ENCODE results near the gene IZUMO1.
"Not testable (repeated sequence)": the region's sequence is repeated elsewhere in the genome, so short reads cannot be mapped to it uniquely, and the experiment has no call there.

Gene IZUMO1

DNA sequence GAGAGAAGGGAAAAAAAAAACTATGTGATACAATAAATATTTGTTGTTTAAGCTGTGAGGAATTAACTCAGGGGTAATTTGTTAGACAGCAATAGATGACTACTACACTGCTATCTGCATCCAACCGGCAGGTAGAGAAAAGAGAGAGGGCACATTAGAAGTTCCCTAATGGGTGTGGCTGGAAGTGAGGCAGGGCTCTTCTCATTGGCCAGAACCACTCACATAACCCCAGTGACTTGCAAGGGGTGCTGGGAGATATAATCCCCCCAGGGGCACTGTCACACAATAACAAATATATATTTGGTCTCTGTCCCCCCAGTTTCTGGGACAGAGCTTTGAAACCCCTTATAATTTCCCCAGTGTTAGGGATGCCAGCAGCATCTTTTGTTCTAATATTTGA is 32.9 kb upstream of the IZUMO1 start:
- Histone ChIP-seq H3K4me1 (ENCODE audit: control insufficient read depth in 5 of 5, insufficient read depth in 5 of 5, low read length in 5 of 5) (peaks cover 3 to 22% (median 9%) of the 10 kb centered on the region in 5 donors), H3K27ac (ENCODE audit: low read depth, low read length) (no peak overlapping the region), H3K27me3 (ENCODE audit: control insufficient read depth in 5 of 5, insufficient read depth in 4 of 5, low read length in 5 of 5) (no peaks in the 10 kb centered on the region), H3K4me3 (ENCODE audit: low read depth in 1 of 5, low read length in 5 of 5) (no peak overlapping the region), H3K9ac (ENCODE audit: low read length in 5 of 5) (no peak overlapping the region), H3K9me3 (ENCODE audit: control insufficient read depth in 5 of 5, low read length in 5 of 5) (no peaks in the 10 kb centered on the region), H3K36me3 (ENCODE audit: control insufficient read depth in 5 of 5, insufficient read depth in 5 of 5, low read length in 5 of 5) (no peaks in the 10 kb centered on the region)

GRCh38 chr19:48777720-48778119 is 31.0 kb upstream of the IZUMO1 start:
- no peaks in the 10 kb centered on the region for H3K36me3 ChIP-seq (ENCODE audit: control insufficient read depth in 5 of 5, insufficient read depth in 5 of 5, low read length in 5 of 5)
- H3K9ac ChIP-seq (ENCODE audit: low read length in 5 of 5): no peak overlapping the region
- no peak overlapping the region for H3K4me3 ChIP-seq (ENCODE audit: low read depth in 1 of 5, low read length in 5 of 5)
- no peaks in the 10 kb centered on the region for H3K9me3 ChIP-seq (ENCODE audit: control insufficient read depth in 5 of 5, low read length in 5 of 5)
- no peak overlapping the region for H3K27ac ChIP-seq (ENCODE audit: low read depth, low read length)
- no peaks in the 10 kb centered on the region for H3K27me3 ChIP-seq (ENCODE audit: control insufficient read depth in 5 of 5, insufficient read depth in 4 of 5, low read length in 5 of 5)
- H3K4me1 ChIP-seq (ENCODE audit: control insufficient read depth in 5 of 5, insufficient read depth in 5 of 5, low read length in 5 of 5): peaks cover 3 to 22% (median 9%) of the 10 kb centered on the region in 5 donors

DNA sequence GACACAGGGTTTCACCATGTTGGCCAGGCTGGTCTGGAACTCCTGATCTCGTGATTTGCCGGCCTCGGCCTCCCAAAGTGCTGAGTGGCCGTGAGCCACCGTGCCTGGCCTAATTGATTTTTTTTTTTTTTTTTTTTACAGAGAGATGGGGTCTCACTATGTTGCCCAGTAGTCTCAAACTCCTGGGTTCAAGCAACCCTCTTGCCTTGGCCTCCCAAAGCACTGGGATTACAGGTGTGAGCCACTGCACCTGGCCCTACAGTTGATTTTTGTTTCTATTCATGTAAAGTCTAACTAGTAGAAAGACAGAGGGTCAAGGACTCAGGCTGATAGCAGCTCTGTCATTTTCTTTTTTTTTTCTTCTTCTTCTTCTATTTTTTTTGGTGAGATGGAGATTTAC is 30.4 kb upstream of the IZUMO1 start:
- Histone ChIP-seq H3K9me3 (ENCODE audit: control insufficient read depth in 5 of 5, low read length in 5 of 5) (no peaks in the 10 kb centered on the region), H3K27me3 (ENCODE audit: control insufficient read depth in 5 of 5, insufficient read depth in 4 of 5, low read length in 5 of 5) (no peaks in the 10 kb centered on the region), H3K9ac (ENCODE audit: low read length in 5 of 5) (no peak overlapping the region), H3K36me3 (ENCODE audit: control insufficient read depth in 5 of 5, insufficient read depth in 5 of 5, low read length in 5 of 5) (no peaks in the 10 kb centered on the region), H3K4me3 (ENCODE audit: low read depth in 1 of 5, low read length in 5 of 5) (no peak overlapping the region), H3K27ac (ENCODE audit: low read depth, low read length) (no peak overlapping the region), H3K4me1 (ENCODE audit: control insufficient read depth in 5 of 5, insufficient read depth in 5 of 5, low read length in 5 of 5) (peaks cover 3 to 22% (median 11%) of the 10 kb centered on the region in 5 donors)

- no peaks in the 10 kb centered on the region for H3K36me3 ChIP-seq (ENCODE audit: control insufficient read depth in 5 of 5, insufficient read depth in 5 of 5, low read length in 5 of 5)
- H3K27me3 ChIP-seq (ENCODE audit: control insufficient read depth in 5 of 5, insufficient read depth in 4 of 5, low read length in 5 of 5): peaks cover 0 to 2% (median 0%) of the 10 kb centered on the region in 5 donors
- H3K4me3 ChIP-seq (ENCODE audit: low read depth in 1 of 5, low read length in 5 of 5): no peak overlapping the region
- H3K9ac ChIP-seq (ENCODE audit: low read length in 5 of 5): no peak overlapping the region
- H3K4me1 ChIP-seq (ENCODE audit: control insufficient read depth in 5 of 5, insufficient read depth in 5 of 5, low read length in 5 of 5): peaks cover 0 to 7% (median 2%) of the 10 kb centered on the region in 5 donors
- H3K27ac ChIP-seq (ENCODE audit: low read depth, low read length): no peak overlapping the region
- H3K9me3 ChIP-seq (ENCODE audit: control insufficient read depth in 5 of 5, low read length in 5 of 5): no peaks in the 10 kb centered on the region
These were observed 25.8 kb upstream of the IZUMO1 start for GRCh38 chr19:48772503-48772953.

DNA sequence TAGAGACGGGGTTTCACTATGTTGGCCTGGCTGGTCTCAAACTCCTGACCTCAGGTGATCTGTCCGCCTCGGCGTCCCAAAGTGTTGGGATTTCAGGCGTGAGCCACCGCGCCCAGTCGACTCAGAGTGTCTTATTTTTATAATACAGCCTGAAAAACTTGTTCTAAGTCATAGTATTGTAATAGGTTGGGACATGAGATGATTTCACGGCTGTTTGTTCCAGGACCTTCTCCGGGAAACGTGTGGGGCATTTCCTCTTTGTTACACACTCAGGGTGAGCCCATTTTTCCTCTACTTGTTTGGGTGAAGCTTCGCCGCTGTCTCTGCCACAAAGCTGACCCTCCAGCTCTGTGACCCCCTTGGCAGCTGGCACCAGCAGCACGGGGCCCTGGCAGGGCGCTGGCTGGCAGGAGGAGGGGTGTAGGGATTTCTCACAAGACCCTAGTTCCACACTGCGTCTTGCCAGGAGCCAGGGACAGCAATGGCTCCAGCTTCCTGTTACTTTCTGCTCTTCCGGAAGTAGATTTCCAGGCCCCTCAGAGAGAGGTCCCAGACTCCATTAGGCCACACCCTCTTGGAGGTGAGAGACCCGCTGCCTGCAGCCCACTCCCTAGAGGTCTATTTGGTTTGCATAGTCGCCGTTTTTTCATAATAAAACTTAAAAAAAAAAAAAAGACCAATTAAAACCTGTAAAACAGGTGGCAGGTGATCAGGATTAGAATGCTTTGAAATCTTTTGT is 24.2 kb upstream of the IZUMO1 start:
- no peak overlapping the region for H3K27ac ChIP-seq (ENCODE audit: low read depth, low read length)
- peaks cover 0 to 7% (median 2%) of the 10 kb centered on the region in 5 donors for H3K4me1 ChIP-seq (ENCODE audit: control insufficient read depth in 5 of 5, insufficient read depth in 5 of 5, low read length in 5 of 5)
- H3K4me3 ChIP-seq (ENCODE audit: low read depth in 1 of 5, low read length in 5 of 5): no peak overlapping the region
- H3K36me3 ChIP-seq (ENCODE audit: control insufficient read depth in 5 of 5, insufficient read depth in 5 of 5, low read length in 5 of 5): no peaks in the 10 kb centered on the region
- peaks cover 0 to 2% (median 0%) of the 10 kb centered on the region in 5 donors for H3K27me3 ChIP-seq (ENCODE audit: control insufficient read depth in 5 of 5, insufficient read depth in 4 of 5, low read length in 5 of 5)
- H3K9ac ChIP-seq (ENCODE audit: low read length in 5 of 5): no peak overlapping the region
- H3K9me3 ChIP-seq (ENCODE audit: control insufficient read depth in 5 of 5, low read length in 5 of 5): no peaks in the 10 kb centered on the region

DNA sequence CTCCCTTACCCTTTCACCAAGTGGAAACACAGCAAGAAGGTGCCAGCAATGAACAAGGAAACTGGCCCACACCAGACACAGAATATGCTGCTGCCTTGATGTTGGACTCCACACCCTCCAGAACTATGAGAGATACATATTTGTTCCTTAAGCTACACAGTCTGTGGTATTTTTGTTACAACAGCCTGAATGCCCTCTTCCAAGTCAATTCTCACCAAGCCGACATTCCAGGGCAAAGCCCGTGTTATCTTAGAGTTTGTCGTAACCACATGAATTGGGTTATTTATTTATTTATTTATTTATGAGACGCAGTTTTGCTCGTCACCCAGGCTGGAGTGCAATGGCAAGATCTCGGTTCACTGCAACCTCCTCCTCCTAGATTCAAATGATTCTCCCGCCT is 23.6 kb upstream of the IZUMO1 start:
- Histone ChIP-seq H3K27ac (ENCODE audit: low read depth, low read length) (no peak overlapping the region), H3K27me3 (ENCODE audit: control insufficient read depth in 5 of 5, insufficient read depth in 4 of 5, low read length in 5 of 5) (peaks cover 0 to 2% (median 0%) of the 10 kb centered on the region in 5 donors)

GRCh38 chr19:48768994-48769713 is 22.4 kb upstream of the IZUMO1 start:
- Histone ChIP-seq H3K9me3 (ENCODE audit: control insufficient read depth in 5 of 5, low read length in 5 of 5) (no peaks in the 10 kb centered on the region), H3K4me1 (ENCODE audit: control insufficient read depth in 5 of 5, insufficient read depth in 5 of 5, low read length in 5 of 5) (peaks cover 0 to 7% (median 2%) of the 10 kb centered on the region in 5 donors), H3K4me3 (ENCODE audit: low read depth in 1 of 5, low read length in 5 of 5) (no peak overlapping the region), H3K36me3 (ENCODE audit: control insufficient read depth in 5 of 5, insufficient read depth in 5 of 5, low read length in 5 of 5) (no peaks in the 10 kb centered on the region), H3K27me3 (ENCODE audit: control insufficient read depth in 5 of 5, insufficient read depth in 4 of 5, low read length in 5 of 5) (peaks cover 0 to 6% (median 0%) of the 10 kb centered on the region in 5 donors), H3K9ac (ENCODE audit: low read length in 5 of 5) (no peak overlapping the region), H3K27ac (ENCODE audit: low read depth, low read length) (no peak overlapping the region)

More for the DNA sequence above, 23.6 kb upstream of the IZUMO1 start:
- H3K9ac ChIP-seq (ENCODE audit: low read length in 5 of 5): no peak overlapping the region
- no peaks in the 10 kb centered on the region for H3K9me3 ChIP-seq (ENCODE audit: control insufficient read depth in 5 of 5, low read length in 5 of 5)
- H3K4me1 ChIP-seq (ENCODE audit: control insufficient read depth in 5 of 5, insufficient read depth in 5 of 5, low read length in 5 of 5): peaks cover 0 to 7% (median 2%) of the 10 kb centered on the region in 5 donors
- no peaks in the 10 kb centered on the region for H3K36me3 ChIP-seq (ENCODE audit: control insufficient read depth in 5 of 5, insufficient read depth in 5 of 5, low read length in 5 of 5)
- no peak overlapping the region for H3K4me3 ChIP-seq (ENCODE audit: low read depth in 1 of 5, low read length in 5 of 5)

DNA sequence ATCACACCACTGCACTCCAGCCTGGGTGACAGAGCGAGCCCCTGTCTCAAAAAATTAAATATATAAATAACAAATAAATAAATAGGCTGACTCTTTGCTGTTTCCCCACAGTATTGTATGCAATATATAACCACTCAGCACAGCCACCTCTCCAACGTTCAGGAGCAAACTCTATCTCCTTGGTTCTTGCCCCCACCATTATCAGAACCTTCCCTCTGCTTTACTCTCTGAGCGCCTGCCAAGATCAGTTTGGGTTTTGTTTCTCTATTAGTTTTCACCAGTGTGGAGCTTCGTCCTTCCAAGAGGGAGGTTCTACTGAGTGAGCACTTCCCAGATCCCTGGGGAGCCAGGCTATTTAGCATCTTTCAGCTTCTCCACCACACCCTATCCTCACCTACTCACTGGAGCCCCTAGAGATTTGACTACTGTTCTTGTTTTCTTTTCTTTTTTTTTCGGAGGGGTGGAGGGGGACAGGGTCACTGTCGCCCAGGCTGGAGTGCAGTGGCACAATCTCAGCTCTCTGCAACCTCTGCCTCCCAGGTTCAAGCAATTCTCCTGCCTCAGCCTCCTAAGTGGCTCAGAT is 21.6 kb upstream of the IZUMO1 start:
- H3K4me1 ChIP-seq (ENCODE audit: control insufficient read depth in 5 of 5, insufficient read depth in 5 of 5, low read length in 5 of 5); H3K36me3 ChIP-seq (ENCODE audit: control insufficient read depth in 5 of 5, insufficient read depth in 5 of 5, low read length in 5 of 5); H3K4me3 ChIP-seq (ENCODE audit: low read depth in 1 of 5, low read length in 5 of 5); H3K27me3 ChIP-seq (ENCODE audit: control insufficient read depth in 5 of 5, insufficient read depth in 4 of 5, low read length in 5 of 5); H3K27ac ChIP-seq (ENCODE audit: low read depth, low read length); H3K9ac ChIP-seq (ENCODE audit: low read length in 5 of 5); H3K9me3 ChIP-seq (ENCODE audit: control insufficient read depth in 5 of 5, low read length in 5 of 5): not testable (repeated sequence)

DNA sequence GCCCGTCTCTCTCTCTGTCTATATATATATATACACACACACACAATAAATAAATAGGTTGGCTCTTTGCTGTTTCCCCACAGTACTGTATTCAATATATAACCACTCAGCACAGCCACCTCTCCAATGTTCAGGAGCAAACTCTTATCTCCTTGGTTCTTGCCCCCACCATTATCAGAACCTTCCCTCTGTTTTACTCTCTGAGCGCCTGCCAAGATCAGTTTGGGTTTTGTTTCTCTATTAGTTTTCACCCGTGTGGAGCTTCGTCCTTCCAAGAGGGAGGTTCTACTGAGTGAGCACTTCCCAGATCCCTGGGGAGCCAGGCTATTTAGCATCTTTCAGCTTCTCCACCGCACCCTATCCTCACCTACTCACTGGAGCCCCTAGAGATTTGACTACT is 19.1 kb upstream of the IZUMO1 start:
- H3K4me3 ChIP-seq (ENCODE audit: low read depth in 1 of 5, low read length in 5 of 5); H3K9ac ChIP-seq (ENCODE audit: low read length in 5 of 5); H3K9me3 ChIP-seq (ENCODE audit: control insufficient read depth in 5 of 5, low read length in 5 of 5); H3K27ac ChIP-seq (ENCODE audit: low read depth, low read length); H3K27me3 ChIP-seq (ENCODE audit: control insufficient read depth in 5 of 5, insufficient read depth in 4 of 5, low read length in 5 of 5); H3K4me1 ChIP-seq (ENCODE audit: control insufficient read depth in 5 of 5, insufficient read depth in 5 of 5, low read length in 5 of 5); H3K36me3 ChIP-seq (ENCODE audit: control insufficient read depth in 5 of 5, insufficient read depth in 5 of 5, low read length in 5 of 5): not testable (repeated sequence)
